Activated CD4-positive, alpha-beta T cell treated with anti-CD3 and anti-CD28 coated beads for 48 hours (primary cell): ENCODE measurements around the gene HOXB4.

ENCODE experiments used
- DNase-seq: peaks from one replicate; pipeline ENCODE4 v3.0.0-alpha.2; 2020

Gene HOXB4

DNA sequence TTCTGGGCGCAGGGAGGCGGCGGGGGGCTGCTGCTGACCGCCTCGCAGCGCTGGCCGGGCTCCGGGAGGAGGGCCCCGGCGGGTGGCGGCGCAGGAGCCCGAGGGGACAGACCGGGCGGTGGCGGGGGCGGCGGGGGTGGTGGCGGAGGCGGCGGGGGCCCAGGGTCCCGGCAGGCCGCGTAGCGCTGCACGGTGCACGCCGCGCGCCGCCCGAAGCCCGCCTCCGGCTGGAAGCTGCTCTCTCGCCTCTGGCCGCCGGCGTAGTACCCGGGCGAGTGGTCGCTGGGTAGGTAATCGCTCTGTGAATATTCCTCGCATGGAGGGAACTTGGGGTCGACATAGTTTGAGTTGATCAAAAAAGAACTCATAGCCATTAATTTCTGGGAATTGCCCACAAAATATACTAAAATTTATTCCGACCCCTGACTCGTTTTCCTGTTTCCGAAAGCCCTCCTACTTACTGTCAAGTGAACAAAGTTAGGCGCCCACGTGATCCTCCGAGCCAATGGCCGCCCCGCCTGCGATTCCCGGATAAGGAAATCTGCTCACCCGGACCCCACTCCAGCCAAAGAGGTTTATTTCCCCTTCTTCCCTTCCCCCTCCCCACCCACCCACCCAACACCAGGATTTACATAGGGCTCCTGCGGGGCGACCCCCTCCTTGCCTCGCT lies at the start of gene HOXB4:
Gene HOXB4, minus strand, starts transcription at position 405 of the 670 bp plus-strand sequence. Its CDS starts 31 bp downstream, at position 374.
- peak; percentile 70 for DNase-seq

DNA sequence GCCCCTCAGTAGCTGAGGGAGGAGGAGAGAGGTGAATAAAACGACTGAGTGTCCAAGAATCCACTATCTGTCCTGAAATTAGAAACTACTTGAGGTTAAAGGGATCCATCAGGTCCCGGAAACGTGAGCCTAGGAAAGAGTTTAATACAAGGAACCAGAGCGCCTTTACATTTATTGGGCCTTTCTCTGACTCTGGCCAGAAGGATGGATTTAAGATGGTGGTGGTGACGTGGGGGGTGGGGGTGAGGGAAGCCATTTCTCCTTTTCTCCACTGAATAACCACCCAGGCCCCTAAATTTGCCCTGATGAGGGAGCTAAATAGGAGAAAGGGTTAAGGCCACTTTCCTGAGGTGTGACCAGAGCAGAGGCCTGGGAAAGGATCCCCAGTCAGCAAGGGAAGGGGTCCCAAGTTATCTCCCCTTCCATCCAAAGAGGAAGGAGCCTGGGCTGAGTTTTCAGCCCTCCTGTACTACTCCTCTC lies 49.0 kb upstream of the HOXB4 start:
- DNase-seq: no peak

DNA sequence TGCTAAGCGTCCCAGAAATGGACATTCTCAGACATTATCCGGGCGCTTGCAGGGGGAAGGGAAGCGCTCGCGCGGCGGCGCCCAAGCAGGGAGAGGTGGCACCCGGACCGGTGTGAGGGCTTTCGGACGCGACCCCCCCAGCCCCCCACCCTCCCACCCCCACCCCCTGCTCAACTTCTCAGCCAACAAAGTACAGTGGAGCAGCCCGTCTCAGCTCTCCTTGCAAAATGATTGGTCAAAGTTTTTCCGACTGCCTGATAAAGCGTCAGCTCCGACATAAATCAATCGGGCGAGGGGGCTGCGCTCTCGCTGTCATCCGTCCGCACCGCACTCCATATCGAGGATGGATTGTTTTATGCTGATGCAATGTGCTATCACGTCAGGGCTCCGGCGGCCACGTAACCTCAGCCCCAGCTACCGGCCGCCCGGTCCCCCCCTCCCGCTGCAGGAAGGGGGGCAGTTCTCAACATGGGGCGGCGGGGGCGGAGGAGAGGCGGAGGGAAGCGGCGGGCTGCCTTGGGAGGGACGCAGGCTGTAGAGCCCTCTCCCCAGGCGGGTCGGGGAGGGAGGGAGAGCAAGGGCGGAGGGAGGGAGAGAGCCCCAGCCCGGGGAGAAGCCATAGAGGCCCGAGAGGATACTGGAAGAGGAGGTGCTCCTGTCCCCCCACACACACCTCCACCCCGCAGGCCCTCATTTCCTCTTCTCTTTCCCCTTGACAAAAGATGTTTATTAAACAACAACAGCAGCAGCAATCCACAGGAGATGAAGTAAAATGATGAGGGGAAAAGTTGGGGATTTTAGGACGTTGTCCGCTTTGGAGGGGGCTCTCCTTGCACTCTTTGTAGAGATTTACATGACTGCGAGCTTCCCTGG lies 48.3 kb upstream of the HOXB4 start, which contains the start of gene HOXB9:
Gene HOXB9, minus strand, starts transcription at position 114 of the 873 bp plus-strand sequence. Its CDS starts 89 bp downstream, at position 25.
- DNase-seq: peak; percentile 52

DNA sequence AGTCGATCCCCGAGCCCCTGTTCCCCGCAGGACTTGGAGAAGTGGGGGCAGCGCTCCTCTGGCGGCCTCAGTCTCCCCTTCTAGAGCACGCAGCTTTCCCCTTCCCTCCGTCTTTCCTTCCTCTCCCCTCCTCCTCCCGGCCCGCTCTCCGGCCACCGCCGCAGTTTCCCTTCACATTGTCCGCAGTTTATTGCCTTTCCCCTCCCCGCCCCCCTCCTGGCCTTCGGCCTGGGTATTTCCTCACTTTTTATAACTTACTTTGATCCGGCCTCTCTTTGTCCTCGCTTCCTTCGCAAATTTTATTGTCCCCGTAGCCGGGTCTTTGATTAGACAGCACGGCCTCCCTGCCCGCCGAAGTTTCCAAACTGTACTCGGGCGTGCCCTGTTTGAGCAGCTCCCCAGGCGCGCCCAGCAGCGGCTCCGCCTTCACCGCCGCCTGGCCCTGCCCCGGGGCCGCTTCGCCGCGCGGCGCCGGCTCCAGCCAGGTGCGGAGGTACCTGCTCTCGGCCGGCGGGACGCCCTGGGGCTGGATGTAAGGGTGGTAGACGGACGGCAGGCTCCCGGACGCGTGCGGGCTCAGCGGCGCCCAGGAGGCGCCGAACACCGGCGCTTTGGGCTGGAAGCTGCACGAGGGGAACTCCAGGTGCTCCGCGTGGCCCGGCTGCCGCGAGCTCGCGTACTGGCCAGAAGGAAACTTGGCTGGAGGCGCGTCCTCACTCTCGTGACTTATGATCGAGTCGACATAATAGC lies 47.5 kb upstream of the HOXB4 start:
- DNase-seq: peak; percentile 50

DNA sequence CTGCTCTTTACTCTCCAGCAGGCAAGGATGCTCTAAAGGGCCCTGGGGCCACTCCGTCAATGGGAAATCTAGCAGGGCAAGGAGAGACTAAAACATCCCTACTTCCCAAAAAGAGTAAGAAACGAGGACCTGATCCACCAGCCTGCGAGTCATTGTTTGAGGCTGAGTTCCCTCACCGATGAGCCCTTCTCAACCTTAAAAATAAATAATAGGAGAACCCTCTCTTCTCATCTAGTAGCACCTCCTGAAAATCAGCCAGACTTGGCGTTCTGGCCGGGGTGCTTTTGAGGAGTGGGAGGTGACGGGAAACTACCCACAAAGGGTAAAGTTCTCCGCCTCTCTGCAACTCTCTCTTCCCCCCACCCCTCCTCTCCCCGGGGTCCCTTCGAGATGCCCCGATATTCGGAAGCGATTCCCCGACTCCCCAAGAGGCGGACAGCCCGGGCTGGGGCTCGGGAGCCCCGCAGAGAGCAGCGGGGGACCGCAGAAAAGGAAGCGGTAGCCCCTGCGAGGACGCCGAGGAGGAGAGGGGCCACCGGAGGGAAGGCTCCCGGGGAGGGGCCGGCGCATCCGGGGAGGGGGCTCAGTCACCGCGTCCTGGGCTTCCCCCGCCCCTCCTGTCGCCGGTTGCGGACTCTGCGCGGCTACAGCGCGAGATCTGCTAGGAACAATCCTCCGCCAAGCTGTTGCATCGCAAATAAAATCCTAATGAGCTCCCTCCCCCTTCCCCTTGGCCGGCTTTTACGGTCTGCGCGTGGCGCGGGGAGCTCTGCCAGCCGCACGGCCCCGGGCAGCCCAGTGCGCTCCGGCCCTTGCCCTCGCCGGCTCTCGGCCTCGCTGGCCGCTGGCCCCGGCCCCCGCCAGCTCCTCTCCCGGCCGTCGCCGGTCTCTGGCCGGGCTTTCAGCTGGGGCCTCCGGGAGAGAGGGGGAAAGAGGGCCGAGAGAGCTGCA lies 46.7 kb upstream of the HOXB4 start:
- no peak for DNase-seq

DNA sequence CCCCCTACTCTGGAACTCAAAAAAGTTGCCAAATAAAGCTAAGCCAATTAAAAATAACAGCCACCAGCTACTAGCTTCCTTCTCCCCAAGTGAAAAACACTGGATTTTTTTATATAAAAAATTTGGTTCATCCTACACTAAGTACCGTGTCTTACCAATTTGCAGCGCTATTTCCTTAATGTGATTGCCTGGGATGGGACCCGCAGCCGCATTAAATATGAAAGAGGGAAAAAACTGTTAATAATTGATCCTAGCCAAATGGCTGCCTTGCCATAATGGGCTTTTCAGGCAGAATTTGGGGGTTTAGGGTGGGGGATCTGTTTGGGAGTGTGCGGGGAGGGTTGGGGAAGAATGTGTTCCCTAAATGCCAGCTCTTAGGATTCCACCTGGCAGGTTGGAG lies 46.0 kb upstream of the HOXB4 start:
- no peak for DNase-seq

DNA sequence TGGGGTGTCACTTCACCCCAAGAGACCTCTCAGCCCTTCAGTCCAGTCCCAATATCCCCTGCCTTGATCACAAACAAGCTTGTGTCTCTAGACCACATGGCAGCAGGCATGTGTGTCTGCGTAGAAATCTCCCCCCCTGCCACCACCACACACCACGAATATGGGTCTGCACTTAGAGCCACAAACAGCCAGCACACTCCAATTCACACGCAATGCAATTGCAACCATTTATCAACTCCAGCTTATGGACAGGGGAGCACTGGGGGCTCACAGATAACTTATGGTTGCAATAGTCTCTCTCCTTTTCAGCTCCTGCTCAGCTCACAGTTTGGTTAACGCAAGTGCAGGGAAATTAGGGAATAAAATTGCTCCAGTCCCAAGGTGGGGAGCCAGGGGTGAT lies 45.4 kb upstream of the HOXB4 start:
- DNase-seq: no peak

DNA sequence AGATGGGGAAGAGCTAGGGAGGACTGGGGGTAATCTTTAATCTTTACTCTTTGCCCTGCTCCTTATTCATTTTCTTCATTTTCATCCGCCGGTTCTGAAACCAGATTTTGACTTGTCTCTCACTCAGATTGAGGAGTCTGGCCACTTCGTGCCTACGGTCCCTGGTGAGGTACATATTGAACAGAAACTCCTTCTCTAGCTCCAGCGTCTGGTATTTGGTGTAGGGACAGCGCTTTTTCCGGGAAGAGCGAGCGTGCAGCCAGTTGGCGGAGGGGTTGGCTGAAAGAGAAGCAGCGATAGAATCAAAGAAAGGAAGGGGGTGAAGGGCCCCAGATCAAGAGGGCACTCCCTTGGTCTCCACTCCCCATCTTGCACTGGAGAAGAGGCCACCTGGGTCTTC lies 44.7 kb upstream of the HOXB4 start:
- no peak for DNase-seq

DNA sequence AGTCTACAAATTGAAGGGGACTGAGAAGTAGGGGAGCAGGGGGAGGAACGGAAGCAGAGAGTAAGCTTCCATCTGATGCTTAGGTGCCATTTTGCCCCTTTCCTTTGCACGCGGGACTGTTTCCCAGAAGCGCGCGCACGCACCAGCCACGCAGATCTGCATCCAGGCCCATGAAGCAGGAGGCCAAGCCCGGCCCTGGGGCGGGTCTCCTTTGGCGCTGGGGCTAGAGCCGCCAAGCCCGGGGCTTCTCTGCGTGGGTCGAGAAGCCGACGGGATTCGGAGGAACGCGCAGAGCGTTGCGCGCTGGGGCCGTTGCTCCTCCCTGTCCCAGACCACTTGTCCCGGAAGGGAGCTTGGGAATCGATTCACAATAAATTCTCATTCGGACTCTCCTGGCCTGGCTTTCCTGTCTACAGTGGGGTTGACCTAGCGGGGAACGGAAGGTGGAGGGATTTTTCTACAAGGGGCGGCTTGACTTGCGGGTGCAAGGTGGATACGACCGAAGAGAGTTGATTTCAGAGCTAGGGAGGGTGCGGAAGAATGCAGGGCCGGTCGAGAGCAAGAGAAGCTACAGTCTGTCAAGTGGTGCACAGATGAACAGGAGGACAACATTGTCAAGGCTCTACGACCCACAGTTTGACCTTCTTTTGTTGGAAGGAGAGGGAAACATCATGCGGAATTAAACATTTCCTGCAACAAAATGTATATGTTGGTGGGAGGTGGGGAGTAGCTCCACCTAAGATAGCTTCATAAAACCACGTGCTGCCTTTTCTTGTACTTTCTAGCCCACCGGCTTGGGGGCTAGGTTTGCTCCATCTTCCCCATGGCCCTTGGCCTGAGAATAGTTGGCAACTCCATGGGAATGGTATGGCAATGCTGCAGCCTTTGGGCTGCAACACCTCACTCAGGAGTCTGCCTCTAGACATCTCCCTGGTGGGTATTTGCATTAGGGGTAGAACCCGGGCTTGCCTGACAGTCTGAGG lies 43.6 kb upstream of the HOXB4 start:
- DNase-seq: no peak

DNA sequence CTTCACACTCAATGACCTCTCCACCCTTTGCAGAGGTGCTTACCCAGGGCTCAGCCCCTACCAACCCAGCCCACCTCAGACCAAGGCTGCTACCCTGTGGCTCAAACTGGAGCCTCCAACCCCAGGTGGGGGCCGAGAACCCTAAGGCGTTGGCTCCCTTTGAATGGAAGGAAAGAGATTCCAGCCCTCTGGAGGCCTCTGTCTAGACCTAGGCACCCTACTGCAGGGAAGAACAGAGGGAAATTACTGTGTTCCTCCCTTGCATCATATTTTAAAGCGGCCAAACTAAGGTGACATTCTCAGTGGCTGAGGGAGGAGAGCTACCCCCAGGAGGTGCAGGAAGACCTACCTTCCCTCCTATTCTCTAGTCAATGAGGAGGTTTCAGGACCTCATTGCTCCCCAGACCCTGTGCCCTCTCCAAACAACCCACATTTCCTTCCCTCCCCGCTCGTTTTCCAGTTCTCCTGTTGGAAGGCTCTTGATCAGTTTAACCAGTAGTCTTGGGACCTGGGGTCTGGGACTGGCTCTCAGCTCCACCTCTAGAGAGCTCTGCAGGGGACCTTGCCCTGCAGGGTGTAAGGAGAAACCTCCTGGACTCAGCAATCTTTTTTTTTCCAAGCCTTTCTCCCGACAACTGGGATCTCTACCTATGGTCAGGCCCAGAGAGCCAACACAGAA lies 42.5 kb upstream of the HOXB4 start:
- no peak for DNase-seq

DNA sequence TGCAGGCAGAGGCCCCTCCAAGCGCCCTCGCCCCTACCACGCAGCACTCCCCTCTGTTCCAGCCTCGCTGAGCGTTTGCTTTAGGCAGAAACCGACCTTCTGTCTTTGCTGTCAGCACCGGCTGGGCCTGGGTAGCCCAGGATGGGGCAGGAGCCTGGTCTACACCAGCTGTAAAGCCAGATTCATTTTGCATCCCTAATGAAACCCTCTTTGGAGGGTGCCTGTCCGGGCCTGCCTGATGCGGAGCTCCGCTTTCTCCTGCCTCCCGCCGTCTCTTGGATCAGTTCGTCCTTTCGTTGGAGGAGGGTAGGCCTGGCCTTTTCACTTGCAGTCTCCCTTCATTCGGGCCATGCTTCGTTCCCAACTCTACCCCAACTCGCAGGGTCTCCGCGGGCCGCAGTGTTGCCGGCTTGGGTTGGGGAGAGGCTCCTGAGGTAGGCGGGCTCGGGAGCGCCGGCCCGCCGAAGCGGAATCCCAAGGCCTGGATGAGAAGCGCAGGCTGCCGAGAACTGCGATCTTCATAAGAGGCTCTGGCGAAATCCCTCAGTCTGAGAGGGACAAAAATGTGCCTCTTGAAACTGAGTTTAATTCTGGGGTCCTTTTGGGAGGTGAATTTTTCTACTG lies 41.8 kb upstream of the HOXB4 start:
- DNase-seq: no peak

DNA sequence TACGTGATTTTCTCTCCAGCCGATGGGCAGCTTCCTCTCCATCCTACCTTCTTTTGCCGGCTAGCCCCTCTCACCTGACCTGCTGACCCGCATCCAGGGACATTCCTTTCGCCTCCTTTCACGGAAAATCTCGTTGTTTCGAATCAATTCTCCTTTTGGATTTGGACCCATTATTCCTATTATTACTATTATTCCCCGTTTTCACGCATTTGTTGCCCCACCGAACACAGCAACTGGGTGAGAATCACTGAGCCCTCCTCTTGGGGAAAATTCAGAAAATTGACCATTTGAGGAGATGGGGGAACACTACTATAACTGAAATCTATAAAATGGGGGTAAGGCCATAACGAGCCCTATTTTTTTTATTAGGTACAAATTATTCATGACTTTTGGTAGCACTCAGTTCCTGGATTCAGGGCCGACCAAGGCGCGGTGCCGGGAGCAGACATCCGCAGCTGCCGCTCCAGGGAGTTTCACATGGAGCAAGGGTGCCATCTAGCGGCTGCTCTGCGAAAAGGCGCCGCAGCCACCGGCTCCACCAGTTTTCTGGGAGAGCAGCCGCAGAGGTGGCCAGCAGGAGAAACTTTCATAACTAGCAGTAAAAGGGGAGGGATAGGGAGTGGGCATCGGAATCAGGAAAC lies 40.2 kb upstream of the HOXB4 start:
- DNase-seq: peak; percentile 90

DNA sequence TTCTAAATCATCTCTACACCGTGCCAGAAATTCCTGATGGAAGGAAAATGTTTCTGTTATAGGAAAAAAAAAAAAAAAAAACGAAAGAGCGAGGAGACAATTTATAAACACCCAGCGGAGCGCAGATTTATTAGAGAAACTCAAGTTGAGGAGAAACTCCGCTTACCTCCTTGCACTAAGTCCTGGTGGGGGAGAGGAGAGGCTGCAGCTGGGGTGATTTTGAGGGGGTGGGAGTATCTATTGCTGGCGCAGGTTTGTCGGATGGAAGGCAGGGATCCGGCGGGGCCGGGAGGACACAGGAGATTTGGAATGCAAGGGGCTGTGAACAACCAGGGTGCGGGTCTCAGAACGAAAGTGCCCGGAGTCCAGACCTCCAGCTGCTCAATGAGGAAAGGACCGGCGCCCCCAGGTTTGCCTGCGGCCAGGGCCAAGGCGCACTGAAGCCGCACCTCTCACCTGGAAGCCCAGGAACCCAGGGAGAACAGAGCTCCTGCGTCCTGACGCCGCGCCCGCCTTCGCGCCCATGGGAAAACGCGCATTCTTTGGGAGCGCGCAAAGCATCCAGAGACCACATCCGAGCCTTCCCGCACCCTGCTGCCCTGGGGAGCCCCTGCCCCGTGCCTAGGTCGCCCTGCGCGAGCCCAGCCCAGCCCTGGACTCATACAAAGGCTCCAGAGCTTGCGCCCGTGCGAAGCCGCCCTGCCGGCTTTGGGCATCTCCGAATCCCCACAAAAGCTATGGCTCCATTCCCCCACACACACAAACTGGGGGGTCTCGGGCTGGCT lies 39.5 kb upstream of the HOXB4 start:
- no peak for DNase-seq

DNA sequence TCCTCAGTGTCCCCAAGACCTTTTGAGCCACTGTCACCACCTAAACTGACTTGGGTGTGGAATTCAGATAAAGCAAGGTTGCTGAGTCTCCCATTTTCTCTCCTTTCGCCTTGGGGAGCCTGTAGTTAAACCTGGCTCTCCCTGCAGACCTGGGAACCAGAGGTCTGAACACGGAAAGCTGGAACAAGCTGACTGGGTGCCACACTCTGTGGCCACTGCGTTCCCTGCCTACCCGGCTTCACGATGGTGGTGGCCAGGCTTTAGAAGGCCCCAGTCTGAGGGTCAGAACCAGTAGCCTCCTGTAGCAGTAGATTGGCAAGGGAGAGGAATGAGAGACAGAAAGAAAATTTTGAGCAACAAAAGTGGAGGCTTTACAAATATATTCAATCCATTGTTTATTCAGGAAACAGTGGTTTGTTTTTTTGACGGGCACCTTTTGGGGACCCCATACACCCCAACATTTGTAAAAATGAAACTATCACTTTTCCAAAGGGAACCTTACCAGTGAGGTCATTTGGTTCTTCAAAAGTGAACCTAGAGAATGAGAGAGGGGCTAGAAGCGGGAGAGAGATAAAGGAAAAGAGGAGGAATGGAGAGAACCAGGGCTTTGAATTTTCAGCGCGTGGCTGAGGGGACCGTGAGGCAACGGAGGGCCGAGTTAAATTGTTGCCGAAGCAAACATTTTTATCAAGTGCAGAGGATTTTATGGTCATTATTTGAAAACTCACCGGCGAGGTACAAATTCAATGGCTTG lies 38.7 kb upstream of the HOXB4 start:
- no peak for DNase-seq

DNA sequence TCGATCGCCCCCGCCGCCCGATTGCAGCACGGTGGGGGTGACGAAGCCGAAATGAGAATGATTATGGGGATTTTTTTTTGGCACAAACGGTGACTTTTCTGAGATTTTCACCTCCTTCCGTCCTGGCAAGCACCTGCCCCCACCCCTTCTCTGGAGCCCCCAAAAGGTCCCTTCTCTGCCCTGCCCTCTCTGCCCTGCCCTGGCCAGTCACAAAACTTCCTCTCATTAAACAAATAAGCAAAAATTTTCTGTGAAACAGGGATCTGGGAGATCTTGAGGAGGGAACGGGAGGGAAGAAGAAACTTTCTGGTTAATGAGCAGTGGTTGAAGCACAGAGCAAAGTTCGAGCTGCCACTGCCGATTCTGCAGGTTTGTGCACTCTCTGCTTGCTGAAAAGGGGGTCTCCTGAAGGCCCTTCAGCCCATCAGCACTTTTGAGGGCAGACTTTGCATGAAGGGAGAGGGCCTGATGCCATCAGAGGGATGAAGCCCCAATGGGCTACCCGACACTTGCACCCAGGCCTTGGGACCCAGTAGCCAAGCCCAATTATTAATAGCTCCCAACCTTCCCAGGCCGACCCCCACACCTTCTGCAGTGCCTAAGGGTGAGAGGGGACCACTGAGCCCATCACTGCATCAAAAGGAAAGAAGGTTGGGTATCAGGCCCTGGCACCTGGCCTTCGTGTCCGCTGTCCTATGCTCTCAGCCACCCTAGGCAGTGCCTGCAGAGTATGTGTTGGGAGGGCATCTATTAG lies 38.0 kb upstream of the HOXB4 start:
- DNase-seq: no peak

DNA sequence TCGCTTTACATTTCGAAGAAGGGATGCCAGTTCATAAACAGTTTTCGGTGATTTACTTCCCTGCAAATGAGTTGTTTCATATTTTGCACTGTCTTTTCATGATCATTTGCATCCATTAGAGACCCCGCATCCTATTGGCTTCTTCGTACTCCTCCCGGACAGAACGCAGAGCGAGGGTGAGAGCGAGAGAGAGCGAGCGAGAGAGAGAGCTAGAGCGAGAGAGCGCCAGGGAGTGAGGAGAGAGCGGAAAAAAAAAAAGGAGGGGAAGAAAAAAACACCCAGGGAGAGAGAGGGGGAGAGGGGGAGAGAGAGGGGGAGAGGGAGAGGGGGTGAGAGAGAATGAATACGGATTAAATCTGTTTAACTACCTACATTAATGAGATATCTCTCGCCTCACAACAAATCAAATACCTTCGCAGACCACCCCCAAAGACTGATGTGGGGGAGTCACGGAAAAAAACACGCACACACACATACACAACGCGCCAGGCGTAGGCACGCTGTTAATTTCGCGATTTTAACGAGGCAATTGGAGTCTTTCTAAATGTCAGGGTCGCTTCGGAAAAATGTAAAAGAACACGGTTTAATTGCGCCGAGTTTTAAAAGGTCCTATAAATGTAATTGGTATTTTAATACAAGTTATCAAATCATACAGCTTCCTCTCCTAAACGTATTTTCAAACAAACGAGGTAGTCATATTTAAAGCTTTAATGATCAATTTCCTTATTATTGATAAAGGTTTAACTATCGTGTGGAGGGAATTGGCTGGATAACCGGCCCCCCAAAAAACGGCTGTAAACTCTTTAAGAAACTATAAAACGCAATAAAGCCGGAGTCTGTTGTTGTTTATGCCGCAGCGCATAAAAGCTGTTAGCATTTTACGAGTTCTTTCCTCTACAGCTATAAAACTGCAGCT lies 37.2 kb upstream of the HOXB4 start, which contains the start of gene HOXB8:
Gene HOXB8, minus strand, starts transcription at position 246 of the 916 bp plus-strand sequence. CDS start 588 bp downstream, outside the sequence.
- no peak for DNase-seq
